Activated T-cell treated with anti-CD3 and anti-CD28 coated beads for 1 hour (primary cell): Measurements from ENCODE around the gene CTNND2.

Source experiments
- DNase-seq: peaks from one replicate; pipeline ENCODE4 v3.0.0-alpha.2; 2020; ENCODE audit warnings: low read depth

Gene CTNND2

DNA sequence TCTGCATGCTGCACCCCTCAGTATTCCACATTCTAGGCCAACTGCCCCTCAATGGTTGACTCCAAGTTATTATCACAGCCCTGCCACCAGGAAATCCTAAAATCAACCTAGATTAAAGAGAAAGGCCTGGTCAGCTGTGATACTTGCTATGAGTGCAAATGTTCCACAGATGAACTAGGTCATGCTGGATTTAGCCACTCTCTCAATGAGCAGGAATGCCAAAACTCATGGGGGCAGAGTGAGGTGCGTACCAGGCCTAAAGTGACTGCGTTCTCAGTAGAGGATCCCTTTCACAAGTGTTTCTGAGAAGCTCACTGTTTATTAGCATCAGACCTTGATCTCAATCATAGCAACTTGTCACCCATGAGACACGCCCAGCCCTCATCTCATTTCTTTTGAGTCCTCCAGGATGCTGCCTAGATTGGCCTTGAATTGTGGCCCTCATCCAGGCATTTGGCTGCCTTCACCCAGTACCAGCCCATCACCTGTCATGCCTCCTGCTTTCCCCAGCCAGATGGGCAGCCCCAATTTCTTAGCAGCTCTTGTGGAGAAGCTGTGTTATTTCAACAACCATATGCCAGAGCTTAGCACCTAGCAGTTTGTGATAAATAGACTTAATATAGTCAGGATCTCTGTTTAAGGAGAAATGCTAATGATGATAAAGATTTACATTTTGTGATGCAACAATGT lies 383.9 kb downstream of the CTNND2 start:
- no peak for DNase-seq

DNA sequence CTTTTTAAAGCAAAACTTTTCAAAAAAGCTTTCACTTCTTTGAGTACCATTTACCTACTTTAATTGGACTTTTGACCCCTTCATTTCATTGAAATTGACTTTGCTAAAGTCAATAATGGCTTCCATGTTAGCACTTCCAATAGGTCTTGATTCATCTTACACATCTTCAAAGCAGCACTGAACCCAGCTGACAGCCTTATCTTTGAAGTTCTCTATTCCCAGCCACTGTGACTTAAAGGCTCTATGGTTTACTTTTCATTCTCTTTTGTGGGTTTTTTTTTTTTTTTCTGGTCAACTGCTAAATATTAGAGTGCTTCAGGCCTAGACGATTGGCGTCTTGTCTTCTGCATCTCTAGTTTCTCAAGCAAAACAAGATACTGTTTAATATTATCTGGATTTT lies 385.0 kb downstream of the CTNND2 start:
- DNase-seq = no peak

DNA sequence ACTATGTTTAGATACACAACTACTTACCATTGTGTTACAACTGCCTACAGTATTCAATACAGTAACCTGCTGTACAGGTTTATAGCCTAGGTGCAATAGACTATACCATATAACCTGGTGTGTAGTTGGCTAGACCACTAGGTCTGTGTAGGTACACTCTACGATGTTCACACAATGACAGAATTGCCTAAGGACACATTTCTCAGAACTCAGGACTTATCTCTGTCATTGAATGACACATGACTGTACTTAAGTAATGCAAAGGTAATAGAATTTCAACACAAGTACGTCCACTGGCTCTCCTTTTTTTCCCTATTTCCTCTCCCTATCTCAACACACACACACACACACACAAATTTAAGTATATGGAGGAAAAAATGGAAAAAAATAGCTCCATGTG lies 385.6 kb downstream of the CTNND2 start:
- no peak for DNase-seq

DNA sequence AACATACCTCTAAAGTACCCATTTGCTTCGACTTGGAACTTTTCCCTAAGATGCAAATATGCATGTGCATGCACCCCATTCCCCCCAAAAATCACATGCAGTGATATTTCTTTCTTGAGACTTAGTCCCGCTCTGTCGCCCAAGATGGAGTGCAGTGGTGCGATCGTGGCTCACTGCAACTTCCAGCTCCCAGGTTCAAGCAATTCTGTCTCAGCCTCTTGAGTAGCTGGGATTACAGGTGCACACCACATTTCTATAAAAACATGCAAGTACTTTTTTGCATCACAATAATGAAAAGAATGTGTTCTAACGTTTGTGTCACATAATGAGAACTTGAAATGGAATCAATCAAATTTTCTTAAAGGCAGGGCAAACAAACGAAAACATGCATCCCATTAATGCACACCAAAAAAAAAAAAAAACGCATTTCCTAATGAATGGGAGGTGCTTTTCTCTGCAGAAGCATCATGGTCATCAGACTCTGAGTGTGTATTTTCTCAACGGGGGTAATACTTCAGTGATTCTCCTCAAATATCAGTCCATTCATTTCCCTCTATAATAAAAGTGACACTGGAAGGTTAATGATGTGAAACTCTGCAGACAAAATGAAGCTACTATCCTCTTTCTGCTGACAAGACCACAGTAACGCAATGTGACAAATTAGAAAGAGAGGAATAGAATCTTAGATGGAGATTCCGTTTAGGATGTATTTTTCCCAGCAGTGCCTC lies 389.4 kb downstream of the CTNND2 start:
- DNase-seq = no peak

DNA sequence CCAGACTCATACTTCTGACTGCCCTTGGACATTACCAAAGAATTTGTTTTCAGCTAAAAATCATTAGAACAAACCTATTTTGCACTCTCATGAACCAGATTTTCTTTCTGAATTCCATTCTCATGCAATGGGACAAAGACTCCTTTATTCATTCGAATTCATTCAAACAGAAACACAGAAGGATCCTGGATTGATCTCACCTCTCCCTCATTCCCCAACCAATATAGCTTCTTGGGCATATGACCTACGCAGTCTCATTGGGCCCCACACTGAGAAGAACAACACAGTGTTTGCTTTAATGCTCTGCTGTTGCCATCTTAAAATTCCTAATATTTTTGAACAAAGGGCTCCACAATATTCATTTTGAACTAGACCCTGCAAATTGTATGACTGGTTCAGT lies 392.4 kb downstream of the CTNND2 start:
- DNase-seq = no peak

DNA sequence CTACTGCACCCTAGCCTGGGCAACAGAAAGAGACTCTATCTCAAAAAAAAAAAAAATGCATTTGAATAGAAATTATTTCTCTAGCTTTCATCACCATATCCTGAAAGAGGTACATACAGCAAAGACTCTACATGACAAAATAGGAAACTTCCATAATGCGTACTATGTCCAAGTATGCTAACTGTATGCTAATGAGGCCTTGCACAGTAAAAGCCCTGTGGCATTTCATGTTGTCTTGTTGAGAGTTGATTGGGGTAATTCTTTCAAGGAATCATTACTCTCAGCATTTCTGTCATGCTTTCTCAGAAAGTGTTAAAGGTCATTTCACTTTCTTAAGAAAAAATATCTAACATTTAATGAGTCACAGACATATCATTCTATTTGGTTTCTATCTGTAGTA lies 393.4 kb downstream of the CTNND2 start:
- DNase-seq = no peak

DNA sequence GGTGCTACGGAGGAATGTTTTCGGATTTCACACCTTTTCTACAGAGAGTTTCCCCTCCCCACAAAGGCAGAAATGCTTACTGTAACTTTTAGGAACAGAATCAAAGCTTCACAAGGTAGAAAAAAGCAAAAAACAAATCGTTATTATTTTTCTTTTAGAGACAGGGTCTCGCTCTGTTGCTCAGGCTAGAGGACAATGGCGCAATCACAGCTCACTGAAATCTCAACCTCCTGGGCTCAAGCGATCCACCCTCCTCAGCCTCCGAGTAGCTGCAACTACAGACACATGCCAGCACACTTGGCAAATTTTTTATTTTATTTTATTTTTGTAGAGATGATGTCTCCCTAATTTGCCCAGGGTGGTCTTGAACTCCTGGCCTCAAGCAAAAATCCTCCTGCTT lies 394.5 kb downstream of the CTNND2 start:
- no peak for DNase-seq

DNA sequence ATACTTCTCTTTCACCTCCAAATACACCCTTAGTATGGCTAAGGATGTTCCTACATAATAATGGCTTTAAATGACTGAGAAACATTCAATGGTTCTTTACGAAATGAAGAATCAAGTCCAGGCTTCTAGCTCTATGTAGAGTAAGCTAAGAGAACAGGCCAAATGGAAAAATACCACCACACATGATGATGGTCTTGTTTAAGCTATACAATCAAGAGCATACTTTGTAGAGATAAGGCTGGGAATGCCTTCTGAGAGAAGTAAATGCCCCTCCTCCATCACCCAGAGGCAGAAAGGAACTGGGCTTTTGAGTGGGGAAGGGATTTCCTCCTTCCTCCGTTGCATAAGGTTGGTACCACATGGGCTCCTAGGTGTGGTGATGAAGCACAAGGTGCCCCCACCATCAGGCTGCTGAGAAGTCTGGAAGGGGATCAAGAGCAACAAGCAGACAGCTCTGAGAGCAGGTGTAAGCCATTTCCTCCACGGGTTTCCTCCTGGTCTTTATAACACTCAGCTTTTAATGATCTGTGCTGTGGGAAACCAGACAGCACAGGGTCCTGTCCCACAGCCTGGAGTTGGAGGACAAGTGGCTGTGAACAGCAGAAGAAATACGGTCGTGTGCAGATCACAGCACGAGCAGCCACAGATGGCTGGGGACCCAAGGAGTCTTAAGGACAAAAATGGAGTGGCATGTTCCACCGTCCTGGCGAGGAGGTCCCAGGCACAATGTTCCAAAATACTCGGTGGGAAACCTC lies 396.9 kb downstream of the CTNND2 start:
- no peak for DNase-seq

DNA sequence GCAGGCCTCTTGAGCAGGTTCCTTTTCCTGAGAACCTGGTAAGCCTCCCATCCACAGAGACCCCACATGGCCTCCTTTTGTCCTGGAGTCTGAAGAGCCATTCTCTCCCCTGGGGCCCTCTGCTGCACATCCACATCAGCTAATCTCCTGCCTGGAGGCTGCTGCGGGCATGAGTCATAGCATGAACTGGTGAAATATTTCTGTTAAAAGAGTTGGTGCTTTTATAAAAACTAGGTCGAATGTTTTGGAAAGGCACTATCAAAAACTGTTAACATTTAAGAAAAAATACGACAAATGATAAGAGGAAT lies 399.4 kb downstream of the CTNND2 start:
- no peak for DNase-seq

DNA sequence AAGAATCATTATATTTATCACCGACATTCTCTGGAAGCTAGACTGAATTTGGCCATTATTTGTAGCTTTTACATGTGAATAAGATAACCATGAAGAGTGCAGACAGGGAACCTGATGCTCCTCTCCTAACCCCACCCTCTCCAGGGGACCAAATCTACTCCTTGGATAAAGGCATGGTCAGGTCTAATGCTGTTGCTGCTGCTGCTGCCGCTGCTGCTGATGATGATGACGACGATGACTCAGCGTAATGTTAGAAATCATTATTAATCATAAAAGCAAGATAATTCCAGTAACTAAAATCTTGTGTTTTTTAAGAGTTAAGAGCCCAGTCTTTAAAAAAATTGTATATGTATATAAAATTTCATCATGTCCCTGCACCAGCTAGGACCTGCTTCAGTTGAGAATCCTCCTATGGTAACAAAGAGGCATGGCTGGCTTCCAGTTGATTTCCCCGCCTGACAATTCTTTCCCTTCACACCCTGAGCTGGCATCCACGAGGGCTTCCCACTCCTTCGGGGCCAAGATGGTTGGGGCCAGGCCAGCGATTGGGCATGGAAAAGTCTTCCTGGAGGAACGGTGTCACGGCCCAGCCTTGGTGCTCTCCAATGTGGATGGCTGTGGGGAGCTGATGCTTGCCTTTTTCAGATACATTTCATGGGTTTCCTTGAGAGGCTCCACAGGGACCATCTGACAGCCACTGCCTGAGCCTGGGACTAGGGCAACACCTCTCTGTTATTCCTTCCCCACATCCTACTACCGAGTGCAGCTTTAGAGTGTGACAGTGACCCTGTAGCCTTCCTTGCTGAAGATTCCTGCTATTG lies 400.0 kb downstream of the CTNND2 start:
- no peak for DNase-seq

DNA sequence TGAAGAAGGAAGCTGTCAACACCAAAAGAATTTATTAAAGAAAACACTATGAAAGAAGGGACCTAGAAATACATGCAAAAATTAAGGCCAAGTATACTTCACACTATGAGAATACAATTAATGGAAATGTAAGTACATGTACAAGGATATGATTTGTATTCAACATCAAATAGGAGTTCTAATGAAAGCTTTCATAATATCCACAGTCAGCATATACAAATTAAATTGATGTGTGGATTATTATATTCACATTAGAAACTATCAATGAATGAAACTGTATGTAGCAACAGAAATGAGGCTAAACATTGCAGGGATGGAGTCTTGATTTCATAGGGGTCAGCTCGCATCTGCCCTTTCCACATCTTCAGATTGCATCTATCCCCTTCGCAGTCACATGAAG lies 401.5 kb downstream of the CTNND2 start:
- DNase-seq = no peak

DNA sequence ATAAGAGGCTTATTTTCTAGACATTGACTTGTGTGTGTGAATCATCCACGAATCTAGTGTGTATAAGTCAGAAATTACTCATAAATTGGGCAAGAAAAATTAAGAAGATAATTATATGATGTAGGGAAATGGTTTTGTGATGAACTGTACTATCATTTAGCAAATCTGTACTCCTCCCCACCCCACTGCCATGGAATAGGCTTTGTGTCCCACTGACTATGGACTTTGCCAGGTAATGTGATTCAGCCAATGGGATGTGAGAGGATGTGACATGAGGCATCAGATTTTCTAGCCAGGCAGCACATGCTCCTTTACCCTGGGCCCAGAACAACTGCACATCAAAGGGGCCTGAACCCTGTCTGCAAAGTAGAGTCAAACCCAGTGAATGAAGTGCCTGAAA lies 406.6 kb downstream of the CTNND2 start:
- no peak for DNase-seq

DNA sequence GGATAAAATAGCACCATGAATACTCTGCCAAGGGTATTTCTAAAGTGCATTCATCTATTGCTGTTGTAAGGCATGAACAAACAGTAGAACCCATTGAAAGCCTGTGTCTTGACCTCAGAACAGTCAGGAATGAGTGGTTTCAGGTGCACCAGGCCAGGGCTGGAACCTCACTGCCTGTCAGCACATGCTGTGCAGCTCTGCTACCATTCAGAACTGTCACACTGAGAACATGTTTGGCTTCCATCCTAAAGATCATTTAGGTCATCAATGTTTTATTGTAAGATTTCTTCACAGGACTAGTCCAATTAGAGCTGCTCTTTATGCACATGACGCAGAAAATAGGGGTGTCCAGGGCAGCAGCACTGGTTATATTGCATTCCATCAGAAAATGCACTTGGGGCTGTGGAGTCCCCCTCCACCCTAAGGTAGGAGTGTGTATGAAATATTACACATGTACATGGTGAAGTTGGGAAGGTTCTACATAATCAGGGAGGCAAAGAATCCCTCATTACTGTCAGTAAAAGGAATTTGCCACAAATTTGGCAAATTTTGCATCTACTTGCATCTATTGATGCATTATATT lies 408.0 kb downstream of the CTNND2 start:
- DNase-seq = no peak

DNA sequence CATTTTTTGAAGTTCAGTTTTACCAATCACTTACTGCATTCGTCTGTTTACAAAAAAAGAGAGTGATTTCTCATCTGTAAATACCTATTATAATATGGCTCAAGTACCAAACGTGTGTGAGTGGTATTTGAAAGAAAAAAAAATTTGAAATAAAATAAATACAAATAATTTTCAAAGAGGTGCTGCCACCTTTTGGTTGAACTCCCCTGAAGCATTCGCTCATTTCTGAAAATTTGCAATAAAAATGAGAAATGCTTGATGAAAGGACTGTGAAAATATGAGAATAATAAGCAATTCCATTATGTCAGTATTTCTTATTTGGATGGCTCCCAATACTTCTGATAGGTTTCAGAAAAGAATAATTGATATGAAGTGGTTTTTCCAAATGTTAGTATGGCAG lies 409.9 kb downstream of the CTNND2 start:
- no peak for DNase-seq

DNA sequence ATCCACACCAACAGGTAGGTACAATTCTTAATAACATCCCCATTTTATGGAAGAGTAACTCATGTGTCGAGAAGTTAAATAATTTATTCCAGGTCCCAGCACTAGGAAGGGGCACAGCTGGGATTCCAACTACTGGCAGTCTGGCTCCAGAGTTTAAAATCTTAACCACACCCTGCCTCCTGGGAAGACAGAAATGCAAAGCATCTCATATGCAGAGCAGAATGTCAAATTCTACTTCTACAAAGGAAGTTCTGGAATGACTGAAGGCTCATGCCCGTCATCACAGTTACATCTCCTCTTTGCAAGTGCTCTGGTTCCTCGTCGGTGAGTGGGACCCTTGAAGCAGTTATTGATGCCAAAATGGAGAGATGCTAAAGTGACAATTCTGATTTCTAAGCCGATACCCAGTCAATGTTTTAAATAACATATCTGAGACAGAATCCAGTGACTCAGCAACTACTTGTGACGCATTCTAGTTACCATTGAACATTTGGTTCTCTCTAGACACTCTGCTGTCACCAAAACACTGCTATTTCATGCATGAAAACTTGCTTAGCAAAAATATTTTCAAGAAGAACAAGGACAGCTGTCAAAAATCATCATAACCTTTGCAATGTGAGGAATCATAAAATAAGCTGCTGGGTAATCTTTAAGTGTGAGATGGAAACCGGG lies 412.7 kb downstream of the CTNND2 start:
- DNase-seq = no peak

DNA sequence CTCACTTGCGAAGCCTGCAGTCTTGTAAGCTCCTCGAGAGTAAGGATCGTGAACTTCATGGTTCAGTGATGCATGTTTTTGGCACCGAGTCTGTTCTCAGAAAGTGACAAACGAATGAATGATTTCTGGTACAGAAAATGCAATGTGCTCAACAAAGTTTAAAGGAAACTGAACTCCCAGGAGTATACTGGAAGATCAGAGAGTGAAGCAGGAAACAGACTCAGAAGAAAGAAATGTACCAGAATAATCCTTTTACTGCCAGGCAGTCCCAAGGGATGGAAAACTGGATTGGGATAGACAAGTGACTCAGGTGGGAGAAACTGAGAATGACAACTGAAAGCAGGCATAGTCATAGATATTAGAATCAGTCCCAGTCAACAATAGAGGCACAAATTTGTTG lies 420.6 kb downstream of the CTNND2 start:
- no peak for DNase-seq

DNA sequence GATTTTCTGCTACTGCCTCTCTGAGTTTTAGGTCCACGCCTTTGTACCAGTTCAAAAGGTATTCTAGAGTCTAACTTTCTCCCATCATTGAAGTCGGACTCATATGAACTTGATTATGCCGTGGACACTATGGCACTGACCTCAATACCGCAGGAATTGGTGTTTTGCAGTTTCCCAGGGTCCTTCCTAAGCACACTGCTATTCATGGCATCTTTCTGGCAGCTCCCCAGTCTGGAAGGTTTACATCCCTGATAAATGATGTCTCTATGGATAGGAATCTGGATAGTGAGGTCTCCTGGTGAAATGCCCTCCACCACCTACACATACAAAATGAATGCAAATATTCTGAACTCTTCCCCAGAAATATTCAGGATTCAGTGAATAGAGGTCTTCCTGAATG lies 422.2 kb downstream of the CTNND2 start:
- DNase-seq = no peak

DNA sequence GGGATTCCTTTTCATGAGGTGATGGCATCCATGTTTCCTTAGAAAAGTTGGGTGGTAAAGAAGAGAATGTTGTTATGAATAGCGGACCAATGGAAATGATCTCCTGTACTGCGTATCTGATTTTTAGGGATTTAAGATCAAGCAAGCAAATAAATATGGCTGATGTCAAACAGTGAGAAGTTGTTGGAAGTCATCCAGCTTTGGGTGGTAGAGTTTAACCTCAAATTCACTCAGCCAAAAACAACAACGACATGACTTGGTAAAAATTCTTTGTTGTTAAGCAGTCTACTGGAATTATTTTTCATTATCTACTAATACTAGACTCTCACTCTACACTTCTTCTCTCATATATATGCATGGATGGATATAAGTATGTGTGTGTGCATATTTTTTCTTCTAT lies 426.5 kb downstream of the CTNND2 start:
- no peak for DNase-seq

DNA sequence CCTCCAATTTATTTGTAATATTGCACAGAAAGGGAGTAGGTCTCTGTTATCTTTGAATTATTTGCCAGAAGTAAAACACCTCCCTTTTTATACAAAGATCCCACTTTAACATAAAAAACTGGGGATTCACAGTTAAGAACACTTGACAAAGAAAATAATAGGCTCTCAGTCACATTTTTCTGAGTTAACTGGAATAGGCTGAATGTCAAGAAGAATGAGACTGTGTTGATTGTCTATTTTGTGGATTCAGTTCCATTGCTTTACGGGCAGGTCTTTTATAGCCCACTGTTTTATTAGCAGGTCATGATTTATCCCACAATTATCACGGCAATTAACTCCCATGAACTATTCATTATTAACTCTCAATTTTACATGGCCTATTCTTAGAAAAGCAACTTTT lies 427.4 kb downstream of the CTNND2 start:
- no peak for DNase-seq

DNA sequence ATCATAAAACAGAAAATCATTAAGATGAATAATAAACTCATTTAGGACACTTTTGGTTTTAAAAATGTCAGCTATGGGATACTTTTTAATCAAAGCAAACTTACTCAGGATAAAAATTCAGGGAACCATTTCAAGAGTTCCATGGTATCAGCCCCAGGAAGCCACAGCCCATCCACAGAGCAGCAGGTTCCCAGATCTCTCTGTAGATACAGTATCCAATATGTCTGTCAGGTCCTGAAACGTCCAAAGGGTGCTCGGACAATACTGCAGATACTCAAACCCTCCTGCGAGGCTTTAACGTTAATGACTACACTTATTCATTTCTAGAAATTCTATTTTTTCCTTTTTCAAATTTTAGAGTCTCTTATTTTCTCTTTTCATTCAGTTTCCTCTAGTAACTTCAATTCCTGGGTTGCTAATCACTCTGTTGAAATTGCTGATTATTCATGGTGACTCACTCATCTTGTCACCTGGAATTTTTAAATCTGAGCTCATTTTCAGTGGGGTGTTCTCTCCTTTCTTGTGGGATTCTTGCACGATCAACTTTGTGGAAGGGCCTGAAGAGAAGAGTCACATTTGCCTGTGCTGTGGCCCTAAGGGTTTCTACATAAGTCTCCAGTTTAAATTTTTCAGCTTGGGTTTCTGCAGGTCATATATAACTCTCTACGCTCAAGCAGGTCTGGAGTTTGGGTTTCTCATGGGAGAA lies 435.8 kb downstream of the CTNND2 start:
- no peak for DNase-seq

DNA sequence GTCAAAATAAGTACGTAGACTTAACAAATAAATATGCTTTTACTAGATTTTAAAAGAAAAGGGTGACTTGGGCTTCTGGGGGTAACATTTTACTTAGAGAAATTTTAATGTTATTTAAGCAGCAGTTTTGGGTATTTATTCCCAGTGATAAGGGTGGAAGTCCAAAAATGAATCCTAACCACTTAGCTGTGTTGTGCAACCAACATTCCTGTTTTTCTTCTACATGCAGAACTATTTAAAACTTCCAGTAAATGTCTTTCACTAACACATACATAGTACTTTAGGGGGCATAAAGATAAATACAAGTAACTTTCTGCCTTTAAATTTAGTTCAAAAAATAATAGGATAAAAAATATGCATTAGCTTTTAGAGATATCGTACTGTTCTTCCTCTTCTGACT lies 436.7 kb downstream of the CTNND2 start:
- no peak for DNase-seq
